HG02943 (cell line): Measurements from ENCODE around the gene PRKAR2B.
"Not testable (repeated sequence)": the region's sequence is repeated elsewhere in the genome, so short reads cannot be mapped to it uniquely, and the experiment has no call there.

ENCODE experiments used
- ATAC-seq: cut with Tn5 transposase; IDR thresholded peaks from one replicate; pipeline ENCODE4 v1.9.1; 2021; ENCODE audit warnings: mild to moderate bottlenecking, low read depth, moderate library complexity; ENCODE audit not compliant: unreplicated experiment

PRKAR2B gene

DNA sequence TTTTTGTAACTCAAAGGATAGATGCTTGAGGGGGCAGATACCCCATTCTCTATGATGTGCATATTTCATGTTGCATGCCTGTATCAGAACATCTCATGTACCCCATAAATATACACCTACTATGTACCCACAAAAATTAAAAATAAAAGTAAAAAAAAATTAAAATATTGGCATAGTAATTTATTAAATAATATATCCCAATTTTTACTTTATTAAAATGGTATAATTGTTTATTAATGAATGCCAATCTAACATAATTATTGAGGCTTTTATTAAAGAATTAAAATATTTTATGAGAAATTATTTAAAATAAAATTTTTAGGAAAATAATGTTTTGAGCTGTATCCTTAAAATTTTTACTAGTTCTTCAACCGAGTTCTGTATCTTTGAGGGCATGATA is 105.4 kb downstream of the PRKAR2B start:
- no peak for ATAC-seq

DNA sequence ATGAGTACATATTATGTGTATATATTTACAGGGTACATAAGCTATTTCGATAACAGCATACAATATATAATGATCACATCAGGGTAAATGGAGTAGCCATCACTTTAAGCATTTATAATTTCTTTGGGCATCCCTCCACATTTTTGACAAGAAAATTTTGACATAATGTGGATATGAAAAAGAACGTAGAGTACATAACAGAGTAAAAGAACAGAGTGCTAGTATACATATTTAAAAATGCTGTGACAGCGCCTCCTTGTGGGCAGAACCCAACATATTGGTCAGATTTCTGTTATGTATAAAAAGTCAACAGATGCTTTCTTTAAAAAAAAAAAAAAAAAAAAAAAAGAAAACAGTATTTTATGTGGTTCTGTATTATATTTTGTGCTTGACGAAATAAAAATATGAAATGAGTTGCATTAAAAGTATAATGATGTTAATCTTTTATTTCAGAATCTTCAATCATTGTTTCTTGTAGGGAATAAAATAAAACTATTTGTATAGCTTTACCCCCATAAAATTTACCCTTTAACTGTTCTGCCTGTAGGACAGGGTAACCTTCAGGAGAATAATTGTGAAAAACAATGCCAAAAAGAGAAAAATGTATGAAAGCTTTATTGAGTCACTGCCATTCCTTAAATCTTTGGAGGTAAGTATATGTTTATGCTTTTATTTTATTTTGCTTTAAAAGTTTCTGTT is 106.0 kb downstream of the PRKAR2B start:
- no peak for ATAC-seq

DNA sequence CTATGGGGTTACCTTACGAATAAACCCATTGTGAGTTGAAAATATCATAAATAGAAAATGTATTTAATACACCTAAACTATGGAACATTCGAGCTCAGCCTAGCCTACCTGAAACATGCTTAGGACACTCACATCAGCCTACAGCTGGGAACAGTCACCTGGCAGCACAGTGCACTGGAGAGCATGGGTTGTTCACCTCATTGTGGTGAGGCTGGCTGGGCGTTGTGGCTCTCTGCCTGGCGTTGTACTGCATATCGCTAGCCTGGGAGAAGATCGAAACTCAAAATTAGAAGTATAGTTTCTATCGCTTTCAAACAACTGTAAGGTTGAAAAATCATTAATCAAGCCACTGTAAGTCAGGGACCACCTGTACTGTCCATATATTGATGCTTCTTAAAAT is 107.0 kb downstream of the PRKAR2B start:
- ATAC-seq: no peak

DNA sequence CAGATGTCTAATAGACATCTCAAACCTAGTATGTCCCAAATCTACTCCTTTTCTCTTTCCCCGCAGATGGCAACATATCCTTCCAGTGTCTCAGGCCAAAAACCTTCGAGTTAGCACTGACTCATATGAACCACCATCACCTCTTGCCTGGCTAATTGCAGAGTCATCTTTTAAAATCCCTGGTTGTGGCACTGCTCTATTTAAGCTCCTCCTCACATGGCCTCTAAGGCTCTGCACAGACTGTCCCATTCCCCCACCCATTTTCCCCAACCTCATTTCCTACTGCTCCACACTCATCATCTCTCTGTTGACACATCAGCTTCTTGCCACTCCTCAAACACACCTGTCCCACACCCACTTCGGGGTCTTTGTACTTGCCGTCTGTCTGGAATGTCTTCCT is 107.5 kb downstream of the PRKAR2B start:
- no peak for ATAC-seq

DNA sequence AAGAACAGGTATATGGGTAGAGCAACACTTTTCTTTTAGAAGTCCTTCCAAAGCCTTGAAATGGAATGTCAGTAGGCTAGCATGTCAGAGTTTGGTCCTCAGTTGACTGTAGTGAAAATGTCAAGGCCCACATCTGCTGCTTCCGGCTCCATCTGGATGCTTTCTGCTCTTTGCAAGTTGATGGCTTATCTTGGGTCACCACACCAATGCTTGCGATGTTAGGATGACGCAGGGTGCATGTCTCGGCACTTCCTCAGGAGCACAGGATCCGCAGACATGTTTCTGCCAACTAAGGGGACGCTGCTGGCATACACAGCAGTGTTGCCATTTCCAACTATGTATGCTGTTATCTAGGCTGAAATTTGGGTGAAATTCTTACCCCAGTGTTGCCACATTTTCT is 110.3 kb downstream of the PRKAR2B start:
- ATAC-seq: no peak

DNA sequence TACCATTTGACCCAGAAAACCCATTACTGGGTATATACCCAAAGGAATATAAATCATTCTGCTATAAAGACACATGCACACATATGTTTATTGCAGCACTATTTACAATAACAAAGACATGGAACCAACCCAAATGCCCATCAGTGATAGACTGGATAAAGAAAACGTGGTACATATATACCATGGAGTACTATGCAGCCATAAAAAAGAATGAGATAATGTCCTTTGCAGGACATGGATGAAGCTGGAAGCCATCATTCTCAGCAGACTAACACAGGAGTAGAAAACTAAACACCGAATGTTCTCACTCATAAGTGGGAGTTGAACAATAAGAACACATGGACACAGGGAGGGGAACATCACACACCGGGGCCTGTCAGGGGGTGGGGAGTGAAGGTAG is 111.2 kb downstream of the PRKAR2B start:
- not testable (repeated sequence) for ATAC-seq

DNA sequence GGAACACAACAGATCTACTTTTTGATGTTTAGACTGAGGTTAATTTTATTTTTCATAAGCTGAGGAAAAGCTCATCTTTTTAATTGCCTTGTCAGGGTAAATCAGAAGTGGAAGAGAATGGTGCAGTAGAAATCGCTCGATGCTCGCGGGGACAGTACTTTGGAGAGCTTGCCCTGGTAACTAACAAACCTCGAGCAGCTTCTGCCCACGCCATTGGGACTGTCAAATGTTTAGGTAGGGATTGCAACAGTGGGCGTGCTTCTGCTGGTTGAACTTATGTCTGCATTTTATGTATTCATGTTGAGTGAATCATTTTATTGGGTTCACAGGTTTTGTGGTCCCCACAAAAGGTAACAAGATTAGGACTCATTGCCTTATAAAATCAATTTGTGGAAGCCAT is 112.6 kb downstream of the PRKAR2B start:
- no peak for ATAC-seq

DNA sequence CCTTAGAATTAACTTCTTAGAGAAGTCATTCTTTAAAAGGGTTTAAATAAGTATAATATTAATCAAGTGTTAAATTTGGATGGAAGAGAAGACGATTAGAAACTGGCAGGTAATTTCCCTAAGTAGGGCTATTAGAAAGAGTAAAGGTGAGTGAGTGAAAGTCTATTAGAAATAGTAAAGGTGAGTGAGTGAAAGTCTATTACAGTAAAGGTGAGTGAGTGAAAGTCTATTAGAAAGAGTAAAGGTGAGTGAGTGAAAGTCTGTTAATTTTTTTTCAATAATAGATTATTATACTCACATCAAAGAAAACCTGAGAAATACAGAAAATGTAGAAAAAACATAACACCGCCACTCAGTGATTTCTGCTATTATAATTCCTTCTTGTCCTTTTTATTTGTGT is 113.5 kb downstream of the PRKAR2B start:
- no peak for ATAC-seq

DNA sequence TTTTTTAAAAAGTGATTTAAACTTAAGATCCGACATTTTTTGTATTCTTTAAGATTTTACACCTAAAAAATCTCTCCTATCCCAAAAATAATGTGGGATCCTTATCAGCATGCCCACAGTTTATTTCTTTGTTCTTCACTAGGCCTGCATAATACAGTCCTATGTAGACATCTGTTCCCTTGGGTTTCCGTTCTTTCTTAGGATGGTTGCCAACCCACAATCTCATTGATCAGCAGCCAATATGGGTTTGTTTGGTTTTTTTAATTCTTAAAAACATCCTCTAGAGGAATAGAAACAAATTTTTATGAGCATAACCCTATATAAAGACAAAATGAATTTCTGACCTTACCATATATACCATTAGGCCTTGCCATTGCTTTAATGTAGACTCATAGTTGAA is 115.9 kb downstream of the PRKAR2B start:
- no peak for ATAC-seq

DNA sequence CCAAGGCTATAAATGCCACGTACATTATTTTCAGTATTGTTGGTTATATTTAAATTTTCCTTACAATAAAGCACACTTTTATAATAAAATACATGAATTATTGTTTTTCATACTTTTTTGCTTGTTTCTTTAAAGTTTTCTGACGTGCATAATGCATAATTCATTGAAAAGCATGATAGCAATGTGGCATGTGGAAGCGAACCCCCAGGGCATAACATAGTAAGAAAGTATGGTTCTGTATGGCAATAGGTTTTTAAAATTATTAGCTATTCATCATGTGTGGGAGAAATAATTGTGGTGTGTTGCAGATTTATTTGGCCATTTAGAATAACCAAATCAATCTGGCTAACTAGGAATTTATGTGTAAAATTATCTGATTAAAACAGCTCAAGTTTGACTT is 116.9 kb downstream of the PRKAR2B start:
- no peak for ATAC-seq

DNA sequence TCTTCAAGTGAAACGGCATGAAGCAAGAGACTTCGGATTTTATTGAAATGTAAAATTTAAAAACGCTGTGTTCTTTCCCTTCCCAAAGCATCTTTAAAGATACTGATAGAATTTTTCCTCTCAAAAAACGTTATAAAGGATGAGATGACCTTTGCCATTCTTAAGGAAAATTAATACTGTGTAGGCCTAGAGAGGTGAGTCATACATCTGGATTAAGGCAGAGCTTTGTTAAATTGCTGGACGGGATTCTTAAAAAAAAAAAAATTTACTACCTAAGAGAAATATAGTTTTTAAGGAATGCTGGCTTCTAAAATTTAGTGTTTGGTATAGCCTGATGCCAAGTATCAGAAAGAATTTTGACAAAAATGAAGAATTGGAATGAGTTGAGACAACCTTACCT is 118.0 kb downstream of the PRKAR2B start:
- ATAC-seq: no peak

DNA sequence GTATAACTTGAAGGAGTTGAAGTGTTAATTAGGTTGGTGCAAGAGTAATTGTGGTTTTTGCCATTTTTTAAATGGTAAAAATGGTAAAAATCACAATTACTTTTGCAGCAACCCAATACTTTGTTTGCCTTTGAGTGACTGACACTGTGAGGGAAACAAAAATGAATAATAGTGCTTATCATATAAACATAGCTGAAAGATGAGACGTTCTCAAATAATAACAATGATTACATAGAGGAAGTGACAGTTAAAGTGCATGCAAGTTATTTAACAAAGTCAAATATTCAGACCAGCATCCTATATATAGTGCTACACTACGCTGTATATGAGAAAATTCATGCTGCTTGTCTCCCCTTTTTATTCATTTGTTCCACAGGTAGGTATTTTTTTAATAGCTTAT is 119.6 kb downstream of the PRKAR2B start:
- ATAC-seq: no peak

DNA sequence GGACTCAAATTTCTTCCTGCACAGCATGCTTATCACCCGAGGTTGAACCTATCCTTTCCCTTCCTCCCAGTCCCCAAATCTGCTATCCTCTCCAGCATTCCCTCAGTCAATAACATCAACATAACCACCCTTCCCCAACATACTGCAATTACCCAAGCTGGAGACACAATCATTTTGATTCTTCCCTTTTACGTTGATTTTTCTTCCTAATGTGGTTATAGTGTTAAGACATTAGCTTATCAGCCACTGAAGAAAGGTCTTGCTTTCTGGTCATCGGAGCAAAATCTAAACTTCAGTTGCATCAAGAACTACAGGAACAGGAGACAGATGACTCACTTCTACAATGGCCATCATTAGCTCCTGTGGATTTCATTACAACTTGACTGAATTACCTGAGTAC is 120.8 kb downstream of the PRKAR2B start:
- no peak for ATAC-seq

DNA sequence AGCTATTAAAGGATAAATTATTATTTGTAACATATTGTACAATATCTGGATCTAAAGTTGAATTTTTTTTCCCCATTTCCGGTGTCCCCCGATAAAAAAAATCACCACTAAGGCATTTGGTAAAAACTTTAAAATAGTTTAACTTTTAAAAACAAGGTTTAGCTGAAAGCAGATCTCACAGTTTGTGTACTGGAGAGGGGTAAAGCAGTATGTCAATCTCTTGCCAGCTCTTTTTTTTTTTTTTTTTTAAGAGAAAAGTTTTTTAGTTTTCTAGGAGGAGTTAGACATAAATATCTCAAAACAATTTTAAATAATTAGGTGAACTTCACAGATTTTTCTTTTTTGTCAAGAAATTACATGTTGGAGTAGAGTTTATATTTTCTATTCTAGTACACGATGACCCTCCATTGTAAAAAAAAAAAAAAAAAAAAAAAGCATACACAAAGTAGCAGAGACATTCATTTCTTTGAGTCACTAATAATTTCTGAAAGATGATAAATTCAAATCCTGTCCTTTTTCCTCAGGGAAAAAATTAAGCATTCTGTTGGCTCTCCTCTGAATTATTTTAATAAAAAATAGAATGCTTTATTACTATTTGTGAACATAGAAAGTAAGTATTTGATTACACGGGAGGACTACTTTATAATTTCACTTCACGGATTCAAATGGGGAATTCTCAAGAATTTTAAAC is 122.4 kb downstream of the PRKAR2B start:
- ATAC-seq: no peak

DNA sequence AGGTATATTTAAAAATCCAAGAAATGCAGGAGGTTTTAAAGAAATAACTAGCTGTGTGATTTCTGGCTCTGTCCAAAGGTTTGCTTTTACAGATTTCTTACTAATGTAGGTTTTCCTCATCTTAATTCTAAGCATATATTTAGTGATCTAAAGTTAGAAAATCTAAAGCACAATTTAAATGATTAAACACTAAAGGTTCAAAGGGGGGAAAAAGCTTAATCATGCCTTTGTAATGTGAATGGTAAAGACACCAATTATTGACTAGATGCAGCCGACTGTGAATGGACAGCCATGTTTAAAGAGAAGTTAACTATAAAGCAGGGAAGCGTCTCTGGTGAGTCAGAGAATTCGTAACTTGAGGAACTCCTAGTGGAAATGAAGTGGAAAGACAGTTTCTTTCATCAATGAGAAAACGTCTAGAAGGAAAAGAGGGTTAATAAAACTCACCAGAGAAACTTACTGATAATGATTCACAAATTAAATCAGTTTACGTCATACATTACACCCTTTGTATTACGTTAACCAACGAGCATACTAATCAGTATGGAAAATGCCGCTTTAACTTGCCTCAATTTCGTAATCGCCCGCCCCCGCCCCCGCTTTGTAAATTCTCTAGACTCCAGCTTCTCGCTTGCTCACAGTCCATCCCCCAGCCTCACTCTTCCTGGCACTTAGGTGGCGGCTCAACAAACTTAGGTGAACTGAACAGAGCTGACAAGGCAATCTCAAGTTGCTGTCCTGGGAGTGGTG is 123.2 kb downstream of the PRKAR2B start:
- ATAC-seq: no peak

DNA sequence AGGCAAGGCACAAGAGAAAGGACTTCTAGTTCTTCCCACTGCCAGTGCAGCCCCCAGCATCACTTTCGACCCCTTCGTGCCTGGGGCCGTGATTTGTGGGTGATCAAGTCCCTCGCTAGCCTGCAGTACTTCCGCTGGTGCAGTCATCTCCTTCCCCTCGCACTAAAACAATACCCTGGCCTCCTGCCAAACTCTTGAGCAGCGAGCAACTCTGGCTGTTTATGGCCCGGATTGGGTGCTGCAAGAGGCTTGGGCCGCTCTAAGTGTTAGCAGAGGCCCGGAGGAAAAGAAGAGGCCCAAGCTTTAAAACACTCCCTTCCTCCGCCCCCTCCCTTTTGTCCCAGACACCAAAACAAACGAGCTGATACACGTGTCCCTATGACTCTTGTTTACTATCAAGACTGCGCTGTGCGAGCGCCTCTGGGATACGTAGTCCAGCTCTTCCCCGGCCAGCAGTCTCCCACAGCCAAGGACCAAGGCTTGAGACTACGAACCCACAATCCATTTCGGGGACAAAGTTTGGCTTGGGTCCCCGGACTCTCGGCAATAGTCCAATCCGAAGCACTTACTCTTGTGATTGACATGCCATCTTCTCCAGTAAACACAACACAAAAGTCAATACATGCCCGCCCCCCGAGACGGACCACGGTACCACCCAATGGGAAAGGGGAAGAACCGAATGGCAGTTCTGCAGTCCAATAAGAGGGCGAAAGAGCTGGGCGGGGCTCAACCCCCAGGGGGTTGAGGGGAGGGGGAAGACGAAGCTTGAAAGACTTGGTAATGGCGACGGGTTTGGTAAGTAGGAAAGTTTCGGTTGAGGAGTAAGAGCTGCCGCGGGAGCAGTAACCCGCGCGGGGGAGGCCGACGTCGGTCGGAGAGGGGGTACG is 124.0 kb downstream of the PRKAR2B start, which contains the start of gene HBP1:
TSS of gene HBP1 (plus strand) at position 771 of the 887 bp plus-strand sequence. CDS start 10,891 bp downstream, outside the sequence.
- peak; percentile 89 for ATAC-seq

DNA sequence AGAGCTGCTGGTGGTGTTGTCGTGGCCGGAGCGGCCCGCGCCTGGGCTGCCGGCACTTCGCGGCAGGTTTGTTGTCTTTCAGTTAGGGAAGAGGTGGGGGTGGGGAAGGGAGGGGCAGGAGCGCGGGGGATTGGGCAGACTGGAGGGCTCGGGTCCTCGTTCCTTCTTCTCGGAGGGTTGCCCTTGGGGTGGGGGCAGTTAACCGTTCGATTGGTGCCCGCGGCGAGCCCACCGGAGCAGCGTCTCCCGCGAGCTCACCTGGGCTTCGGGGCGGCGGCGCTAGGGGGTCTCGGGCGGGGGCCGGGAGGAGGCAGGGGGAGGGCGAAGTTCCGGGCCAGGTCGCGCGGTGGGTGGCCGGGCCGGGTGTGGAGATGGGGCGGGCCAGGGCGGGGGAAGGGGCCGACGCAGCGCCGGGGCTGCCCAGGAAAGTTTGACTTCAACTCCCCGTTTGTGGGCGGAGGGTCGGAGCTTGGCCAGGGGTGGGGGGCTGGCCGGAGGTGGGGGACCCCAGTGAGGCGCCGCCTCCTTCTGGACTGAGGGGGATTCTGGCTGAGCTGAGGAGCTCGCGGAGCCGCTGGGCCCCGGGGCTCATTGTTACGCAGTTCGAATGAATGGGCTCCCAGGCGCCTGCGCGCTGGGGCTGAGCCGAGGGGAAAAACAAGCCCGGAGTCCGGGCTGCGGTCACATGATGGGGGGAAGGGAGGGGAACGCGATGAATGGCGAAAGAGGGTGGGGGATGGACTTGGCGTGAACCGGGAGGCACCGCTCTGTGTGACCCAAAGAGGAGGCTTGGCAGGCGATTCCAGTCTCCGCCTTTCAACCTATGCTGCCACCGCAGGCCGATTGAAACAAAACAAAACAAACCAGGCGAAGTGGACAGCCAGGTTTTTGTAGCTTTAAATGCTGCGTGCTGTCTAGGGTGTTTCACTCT is 124.9 kb downstream of the PRKAR2B start:
- no peak for ATAC-seq

DNA sequence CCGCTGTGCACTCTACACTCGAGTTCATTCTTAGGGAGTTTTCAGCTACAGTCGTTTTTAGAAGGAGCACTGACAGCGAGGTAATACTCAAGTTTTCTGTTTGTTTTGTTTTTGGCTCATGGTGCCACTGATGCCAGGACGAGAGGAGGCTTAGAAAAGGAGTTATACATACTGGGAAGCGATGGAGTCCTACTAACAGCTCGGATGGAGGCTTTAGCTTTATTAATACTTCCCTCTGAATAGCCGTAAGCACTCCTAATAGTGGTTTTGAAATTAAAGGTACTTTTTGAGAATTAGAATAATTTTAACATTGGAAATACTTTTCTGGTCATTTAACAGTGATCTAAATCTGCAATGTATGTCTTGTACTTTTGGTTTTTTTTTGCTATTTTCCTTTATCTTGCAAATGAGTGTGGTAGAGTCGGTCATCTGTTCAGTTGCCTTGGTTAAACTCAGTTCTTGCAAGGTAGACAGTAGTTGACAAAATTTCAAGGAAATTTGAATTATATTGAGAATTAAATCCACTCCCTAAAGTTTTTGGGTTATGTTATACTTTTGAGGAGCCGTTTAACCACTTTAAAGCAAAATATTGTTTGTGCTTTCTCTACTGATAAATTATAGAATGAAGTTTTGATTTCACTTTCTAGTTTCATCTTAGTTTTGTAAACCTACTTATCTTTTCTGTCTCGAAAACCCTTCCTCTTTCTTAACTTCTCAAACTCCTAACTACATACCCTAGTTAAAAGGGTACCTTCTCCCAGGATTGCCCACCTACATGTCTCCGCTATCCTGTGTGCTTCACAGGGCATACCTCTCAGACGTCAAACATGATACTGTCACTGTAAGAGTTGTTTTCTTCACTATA is 125.8 kb downstream of the PRKAR2B start:
- ATAC-seq: no peak

DNA sequence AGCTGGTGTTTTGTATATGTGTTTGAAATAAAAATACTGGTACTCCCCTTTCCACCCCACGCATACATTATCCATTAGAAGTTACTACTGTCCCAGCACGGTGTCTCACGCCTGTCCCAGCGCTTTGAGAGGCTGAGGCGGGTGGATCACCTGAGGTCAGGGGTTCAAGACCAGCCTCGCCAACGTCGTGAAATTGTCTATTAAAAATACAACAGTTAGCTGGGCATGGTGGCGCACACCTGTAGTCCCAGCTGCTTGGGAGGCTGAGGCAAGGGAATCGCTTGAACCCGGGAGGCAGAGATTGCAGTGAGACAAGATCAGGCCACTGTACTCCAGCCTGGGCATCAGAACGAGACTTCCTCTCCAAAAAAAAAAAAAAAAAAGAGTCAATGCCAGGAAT is 127.0 kb downstream of the PRKAR2B start:
- ATAC-seq: no peak
